Astrocyte of the hippocampus (primary cell): ENCODE results near the gene NR5A1.

Experiments
- DNase-seq: peaks from one replicate; pipeline ENCODE4 v3.0.0; 2011; ENCODE audit warnings: low read depth, low spot score

NR5A1 gene

DNA sequence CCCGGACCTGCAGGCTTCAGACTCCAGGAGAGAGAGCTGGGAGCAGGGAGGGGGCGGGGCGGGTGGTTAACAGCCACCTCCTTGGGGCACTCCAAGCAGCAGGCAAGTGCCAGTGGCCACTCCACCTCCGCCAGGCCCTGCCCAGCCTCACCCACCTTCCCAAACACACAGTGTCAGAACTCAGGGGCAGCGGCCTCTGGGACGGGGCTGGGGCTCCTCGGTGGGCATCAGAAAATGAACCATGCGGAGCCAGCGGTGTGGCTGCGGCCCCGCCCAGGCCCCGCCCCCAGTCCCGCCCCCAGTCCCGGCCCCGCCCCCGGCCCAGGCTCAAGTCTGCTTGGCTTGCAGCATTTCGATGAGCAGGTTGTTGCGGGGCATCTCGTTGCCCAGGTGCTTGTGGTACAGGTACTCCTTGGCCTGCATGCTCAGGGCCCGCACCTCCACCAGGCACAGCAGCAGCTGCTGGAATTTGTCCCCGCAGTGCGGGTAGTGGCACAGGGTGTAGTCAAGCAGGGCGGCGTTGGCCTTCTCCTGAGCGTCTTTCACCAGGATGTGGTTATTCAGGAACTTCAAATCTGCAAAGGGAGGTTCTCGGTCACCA lies 24.7 kb downstream of the NR5A1 start:
- DNase-seq: no peak

DNA sequence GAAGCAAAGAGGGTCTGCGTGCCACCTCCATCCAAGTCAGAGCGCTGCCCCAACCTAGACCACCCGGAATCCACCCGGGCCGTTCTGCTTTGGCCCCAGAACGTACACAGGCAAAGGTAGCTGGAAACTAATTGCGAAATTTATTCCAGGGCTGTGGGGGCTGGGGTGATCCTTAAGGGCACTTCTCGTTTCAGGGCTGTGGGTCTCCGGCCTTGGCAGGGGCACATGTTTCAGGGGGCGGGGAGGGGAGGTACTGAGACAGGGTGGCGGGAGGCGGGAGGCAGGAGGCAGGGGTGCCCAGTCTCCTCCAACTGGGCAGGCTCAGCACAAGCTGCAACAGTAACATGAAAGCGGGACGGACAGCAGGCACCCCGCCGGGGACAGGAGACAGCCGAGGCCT lies 26.1 kb downstream of the NR5A1 start:
- no peak for DNase-seq

DNA sequence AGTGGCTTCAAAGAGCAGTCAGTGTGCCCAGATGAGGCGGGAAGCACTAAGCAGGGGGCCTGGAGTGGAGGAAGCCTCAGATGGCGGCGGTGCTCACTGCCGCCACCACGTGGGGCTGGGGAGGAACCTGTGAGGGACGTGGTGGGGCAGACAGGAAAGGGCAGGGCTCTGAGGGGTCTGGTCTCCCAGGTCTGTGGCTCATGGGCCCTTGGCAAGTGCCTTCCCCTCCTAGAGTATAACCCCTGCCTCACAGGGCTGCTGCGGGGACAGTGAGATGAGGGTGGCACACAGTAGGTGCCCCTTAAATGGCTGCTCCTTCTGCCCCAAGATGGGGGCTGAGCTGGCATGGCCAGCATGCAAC lies 26.6 kb downstream of the NR5A1 start:
- peak; percentile 49 for DNase-seq

DNA sequence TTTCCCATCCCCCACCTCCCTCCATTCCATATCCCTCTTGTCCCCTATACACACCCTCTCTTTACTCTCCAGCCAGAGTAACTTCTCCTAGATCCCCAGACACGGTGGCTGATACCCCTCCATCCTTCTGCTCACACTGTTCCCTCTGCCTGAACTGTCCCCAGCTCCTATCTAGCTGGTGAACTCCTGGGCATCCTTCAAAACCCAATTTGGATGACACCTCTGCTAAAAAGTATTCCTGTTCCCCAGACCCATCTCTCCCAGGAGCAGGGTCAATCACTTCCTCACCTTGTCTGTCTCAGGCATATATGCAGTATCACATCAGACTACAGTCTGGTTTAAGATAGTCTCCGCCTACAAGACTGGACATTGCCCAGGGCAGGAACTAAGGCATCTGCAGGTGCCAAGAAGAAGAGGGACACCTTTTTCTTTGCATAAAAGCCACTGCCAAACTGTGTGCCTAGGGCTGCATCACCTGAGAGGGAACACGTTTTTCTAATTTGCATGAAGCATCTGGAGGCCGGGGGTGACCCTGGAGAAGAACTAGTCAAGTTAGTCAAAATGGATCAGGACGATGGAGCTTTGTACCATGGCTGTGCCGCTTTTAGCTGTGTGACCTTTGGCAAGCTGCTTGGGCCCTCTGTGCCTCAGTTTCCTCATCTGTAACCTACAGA lies 27.1 kb downstream of the NR5A1 start:
- DNase-seq: no peak

DNA sequence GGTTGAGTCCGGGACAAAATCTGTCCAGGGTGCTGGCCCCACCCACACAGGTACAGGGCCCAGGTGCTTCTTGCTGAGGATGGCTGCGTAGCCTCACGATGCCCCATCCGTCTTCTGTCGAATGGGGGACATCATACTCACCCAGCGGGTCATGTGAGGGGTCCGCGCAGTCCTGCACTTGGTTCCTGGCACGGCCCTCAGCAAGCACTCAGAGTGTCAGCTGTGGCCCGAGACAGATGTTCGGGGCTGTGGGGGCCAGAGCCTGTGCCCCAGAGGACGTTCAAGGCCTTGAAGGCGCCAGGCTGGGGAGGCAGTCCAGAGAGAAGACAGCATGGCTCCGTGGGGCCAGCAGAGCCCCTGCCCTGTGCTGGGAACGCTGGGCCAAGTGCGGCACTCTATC lies 27.8 kb downstream of the NR5A1 start:
- DNase-seq: no peak

GRCh38 chr9:124478354-124478753 lies 28.8 kb downstream of the NR5A1 start:
- no peak for DNase-seq

DNA sequence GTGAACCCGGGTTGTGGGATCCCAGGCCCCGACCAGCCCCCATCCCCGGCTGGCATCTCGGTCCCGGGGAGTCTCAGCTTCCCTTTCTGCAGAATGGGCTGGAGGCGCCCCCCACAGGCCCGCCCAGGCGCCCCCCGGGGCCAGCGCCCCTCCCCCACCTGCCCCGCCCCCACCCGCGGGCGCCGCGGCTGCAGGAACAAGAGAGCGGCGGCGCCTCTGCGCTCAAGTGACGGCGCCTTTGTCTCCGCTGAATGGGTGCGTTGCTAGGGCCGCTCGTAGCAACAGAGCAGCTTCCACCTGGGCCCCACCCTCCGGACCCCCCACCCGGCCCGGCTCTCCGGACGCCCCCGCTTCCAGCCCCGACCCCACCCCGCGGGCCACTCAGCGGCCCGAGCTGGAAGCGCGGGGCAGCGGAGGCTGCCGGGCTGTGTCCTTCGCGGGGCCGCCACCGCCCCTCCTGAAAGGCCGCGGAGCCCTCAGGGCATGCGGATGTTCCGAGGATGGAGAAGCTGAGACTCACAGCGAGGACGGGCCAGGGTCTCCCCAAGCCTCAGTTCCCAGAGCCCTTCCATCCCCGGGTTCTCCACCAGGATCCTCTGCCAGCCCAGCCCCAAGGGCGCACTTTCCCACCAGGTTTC lies 29.4 kb downstream of the NR5A1 start:
- DNase-seq: no peak

GRCh38 chr9:124477211-124477647 lies 30.0 kb downstream of the NR5A1 start:
- DNase-seq: no peak

DNA sequence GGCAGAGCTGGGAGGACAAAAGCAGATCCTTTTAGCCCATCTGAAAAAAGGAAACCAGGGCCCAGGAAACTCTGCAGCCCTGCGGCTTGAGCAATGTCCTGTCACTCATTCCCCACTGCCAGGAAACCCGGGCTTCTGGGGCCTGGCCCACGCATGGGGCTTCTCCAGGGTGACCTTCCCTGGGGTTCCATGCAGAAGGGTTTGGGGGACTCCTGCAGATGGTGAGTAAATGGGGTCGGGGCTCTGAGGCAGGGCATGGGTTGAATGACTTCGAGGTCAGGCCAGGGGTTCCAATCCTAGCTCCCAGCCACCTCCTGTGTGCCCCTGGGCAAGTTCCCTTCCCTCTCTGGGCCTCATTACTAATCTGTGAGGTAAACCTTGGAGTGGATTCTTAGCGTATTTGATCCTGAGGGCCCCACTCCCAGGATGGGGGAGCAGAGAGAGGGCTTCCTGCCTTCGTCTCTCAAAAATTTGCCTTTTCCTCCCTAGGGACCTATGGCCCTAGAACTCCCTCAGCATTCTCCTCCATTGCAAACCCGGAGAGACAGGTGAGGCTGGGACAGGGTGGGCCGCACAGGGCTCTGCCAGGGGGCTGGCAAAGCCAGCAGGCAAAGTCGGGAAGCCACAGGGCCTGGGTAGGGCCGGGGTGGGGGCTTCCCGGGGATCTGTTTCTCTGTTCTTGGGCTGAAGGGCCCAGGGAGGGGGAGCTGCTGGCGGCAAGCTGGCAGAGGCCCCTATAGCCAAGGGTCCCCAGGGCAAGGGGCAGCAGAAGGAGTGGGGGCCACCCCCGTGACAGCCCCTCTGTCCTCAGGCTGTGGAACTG lies 31.1 kb downstream of the NR5A1 start:
- no peak for DNase-seq

GRCh38 chr9:124475158-124475867 lies 31.9 kb downstream of the NR5A1 start:
- DNase-seq: no peak

- no peak for DNase-seq
Measured at GRCh38 chr9:124474151-124474550, 33.0 kb downstream of the NR5A1 start.

DNA sequence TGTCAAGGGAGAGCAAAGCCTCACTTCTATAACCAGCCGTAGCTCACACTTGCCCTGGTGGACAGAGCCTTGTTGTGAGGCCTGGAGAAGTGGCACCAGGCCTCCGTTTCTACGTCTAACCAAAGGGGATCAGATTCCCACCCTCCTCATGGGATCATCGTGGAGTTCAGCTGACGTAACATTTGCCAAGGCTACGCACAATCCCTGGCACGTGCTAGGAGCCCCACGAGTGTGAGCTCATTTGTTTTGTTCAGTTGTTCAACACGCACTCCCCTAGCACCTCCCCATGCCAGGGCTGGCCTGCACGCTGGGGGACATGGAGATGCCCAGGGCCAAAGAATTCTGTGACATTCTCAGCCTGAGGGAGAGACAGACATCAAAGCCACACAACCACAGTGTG lies 33.9 kb downstream of the NR5A1 start:
- DNase-seq: peak; percentile 28

- no peak for DNase-seq
Measured at GRCh38 chr9:124472770-124473169, 34.4 kb downstream of the NR5A1 start.

- no peak for DNase-seq
Measured at GRCh38 chr9:124471761-124472160, 35.4 kb downstream of the NR5A1 start.

- DNase-seq: no peak
Measured at GRCh38 chr9:124470726-124471125, 36.5 kb downstream of the NR5A1 start.

- no peak for DNase-seq
Measured at GRCh38 chr9:124470306-124470705, 36.9 kb downstream of the NR5A1 start.

DNA sequence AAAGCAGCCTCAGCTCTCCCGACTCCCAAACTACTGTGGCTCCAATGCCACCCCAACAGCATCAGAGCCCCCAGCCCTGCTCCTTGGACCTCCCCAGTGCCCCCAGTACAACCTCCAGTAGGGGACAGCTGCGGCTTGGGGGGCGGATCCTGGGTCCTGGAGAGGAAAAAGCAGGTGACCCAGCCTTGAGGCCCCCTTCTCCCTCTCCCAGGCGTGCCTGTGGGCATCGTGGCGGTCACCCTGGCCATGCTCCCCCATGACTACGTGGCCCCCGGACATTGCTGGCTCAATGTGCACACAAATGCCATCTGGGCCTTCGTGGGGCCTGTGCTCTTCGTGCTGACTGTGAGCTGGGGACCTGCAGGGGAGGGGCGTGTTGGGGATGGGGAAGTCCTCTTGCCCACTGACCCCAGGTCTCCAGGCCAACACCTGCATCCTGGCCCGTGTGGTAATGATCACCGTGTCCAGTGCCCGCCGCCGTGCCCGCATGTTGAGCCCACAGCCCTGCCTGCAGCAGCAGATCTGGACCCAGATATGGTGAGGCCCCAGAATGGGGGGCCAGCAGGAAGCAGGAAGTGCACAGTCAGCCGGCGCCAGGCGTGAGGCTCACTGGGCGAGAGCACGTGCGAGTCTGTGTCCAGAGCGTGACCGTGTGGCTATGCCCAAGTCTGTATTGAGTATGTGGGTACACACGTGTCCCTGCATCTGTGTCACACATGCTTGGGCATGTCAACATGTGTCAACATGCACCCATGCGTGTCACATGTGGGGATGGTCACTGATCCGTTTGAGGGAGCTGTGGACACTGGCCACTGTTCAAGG lies 38.0 kb downstream of the NR5A1 start:
- no peak for DNase-seq

- no peak for DNase-seq
Measured at GRCh38 chr9:124468061-124468740, 39.0 kb downstream of the NR5A1 start.

GRCh38 chr9:124467410-124468060 lies 39.7 kb downstream of the NR5A1 start:
- DNase-seq: no peak

DNA sequence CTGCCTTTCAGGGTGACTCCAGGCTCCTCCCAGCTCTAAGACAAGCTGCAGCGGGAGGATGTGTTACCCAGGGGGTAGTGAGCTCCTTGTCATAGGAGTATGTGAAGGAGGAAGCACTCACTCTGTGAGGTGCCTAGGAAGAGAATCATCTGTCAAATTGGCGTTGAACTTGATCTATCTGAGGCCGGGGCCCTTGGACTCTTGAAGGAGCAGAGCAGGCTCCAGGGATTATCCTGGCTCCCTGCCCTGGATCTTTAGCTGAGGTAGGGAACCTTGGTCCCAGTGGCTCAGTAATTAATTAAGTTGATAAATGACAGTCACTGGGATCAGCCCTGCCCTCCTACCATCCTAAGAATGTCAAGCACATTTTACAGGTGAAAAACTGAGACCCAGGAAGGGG lies 41.5 kb downstream of the NR5A1 start:
- DNase-seq: no peak
